Right renal pelvis (tissue), 4 donors: ENCODE measurements around the gene ELMOD3. TPM values are rescaled to one million over a fixed set of nuclear protein-coding genes. Genes with fewer than 3 reads are reported as not detected.

Experiments
- DNase-seq, 4 donors: peaks; one replicate each; pipeline ENCODE4 v3.0.0-alpha.2; 2013; ENCODE audit warnings: low read depth in 4 of 4, low spot score in 3 of 4, missing footprints in 1 of 4
- polyA plus RNA-seq, 4 donors: library from polyadenylated mRNA; unstranded; fragments of 120-200 nt; gene quantifications; one replicate each; pipeline ENCODE4 v1.2.1, GENCODE V29; 2013; ENCODE audit not compliant: insufficient read length in 4 of 4

Gene ELMOD3
- polyA plus RNA-seq, 4 donors, result 23.9 to 27.7 (median 25.7) TPM

DNA sequence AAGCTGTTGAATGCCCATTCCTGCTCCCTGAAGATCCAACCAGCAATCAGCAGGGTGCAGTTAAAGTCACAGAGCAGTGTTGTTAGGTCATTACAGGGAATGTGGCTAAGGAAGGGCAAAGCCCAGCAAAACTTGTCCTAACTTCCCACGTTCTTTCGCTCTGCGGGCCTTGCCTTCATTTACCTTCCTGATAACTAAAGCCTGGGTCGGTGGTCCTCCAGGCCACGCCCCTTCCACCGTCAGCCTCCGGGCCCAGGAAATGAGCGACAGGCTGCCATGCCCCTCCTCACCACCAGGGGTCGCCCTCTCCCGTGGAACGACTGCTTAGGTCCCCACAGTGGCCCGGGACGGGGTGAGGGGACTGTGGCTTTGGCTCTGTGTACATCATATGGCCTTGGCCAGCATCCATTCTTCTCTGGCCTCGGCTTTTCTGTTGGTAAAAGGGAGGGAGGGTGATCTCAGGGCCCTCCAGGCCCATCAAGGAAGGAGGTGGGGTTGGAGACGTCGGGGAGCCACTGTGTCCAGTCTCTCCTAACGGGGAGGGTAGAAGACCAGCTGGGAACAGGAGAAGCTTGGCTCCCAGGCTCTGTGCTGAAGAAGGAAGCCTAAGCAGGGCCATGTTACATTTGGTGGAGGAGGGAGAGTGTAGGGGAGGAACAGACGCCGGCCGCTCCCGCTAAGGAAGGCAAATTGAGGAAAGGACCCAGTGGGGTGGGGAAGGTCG lies 66.1 kb downstream of the ELMOD3 start:
- peak in 2 of 4 donors; percentile 79 to 86 for DNase-seq

DNA sequence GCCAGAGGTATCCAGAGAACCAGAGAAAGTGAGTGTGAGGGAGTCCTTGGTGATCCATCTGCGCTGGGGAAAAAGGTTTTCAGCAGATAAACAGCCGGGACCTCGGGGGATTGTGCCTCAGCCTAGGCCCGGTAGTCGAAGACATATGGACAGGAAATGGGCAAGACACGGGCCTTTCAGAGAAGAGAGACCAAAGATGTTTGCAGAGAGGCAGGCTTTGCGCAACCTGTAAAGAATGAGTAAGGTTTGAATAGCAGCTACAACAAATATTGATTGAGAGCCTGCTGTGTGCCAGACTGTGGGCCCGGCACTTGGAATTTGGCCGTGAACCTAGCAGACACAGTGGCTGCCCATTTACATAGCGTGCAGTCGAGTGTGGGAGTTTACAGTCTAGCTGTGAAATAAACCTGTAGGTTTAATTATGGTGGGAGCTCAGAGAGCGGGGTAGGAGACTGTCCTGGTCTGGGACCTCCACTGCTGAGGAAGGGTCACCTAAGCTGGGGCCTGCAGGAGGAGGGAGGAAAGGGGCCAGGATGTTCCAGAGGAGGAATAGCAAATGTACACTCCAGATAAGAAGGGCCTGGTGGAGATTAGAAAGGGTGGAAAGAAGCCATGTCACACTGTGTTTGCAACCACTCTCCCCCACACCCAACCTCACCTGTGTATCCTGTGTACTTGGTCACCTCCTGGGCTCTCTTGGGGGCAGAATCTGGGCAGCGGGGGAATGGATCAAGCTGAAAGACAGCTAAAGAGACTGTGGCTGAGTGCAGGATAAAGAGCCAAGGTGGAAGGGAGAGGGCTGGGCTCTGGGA lies 66.9 kb downstream of the ELMOD3 start:
- no peak for DNase-seq

DNA sequence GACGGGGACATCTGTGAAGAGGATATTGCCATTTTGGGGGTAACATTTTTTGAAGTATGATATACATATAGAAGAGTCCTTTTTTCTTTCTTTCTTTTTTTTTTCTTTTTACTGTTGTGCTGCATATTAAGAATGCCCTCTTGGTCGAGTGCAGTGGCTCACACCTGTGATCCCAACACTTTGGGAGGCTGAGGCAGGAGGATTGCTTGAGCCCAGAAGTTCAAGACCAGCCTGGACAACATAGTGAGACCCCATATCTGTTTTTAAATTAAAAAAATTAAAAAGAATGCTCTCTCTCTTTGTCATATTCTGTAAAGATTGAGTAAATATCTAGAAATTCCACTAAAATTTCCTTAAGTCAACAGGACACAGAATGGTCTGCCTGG lies 67.5 kb downstream of the ELMOD3 start:
- DNase-seq, result no peak

DNA sequence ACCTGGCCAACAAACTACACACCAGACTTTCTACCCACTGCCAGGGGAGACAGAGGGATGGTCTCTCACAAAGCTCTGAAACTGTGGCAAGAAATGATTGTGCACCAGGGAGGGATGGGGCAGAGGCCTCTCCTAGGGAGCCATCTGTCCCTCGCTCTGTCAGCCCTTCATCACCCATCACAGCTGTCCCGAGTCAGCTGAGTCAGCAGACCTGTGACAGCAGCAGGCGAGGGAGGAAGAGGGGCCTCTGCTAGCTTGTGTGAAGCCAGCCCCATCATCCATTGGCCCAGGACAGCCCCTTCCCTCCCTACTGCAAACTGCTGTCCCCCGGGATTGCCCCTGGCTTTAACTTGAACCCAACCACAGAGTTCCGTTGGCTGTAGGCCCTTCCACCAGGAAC lies 69.0 kb downstream of the ELMOD3 start:
- DNase-seq, result no peak

DNA sequence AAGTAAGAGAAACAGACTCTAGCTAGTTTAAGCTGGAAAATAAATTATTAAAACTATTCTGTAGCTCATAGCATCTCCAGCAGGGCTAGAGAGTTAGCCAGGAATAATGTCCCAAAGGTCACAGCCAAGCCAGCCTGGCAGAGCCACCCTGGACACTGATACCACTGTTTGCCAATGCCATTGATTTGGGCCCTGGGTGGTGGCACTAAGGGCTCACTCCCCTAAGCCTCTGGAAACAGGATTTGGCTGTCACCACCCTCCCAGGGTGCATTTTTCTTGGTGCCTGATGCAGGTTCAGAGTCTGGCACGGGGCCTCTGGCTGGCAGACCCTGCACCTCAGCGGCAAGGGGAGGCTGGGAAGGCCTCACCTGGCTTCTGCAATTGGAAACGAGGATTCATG lies 71.0 kb downstream of the ELMOD3 start:
- no peak for DNase-seq

DNA sequence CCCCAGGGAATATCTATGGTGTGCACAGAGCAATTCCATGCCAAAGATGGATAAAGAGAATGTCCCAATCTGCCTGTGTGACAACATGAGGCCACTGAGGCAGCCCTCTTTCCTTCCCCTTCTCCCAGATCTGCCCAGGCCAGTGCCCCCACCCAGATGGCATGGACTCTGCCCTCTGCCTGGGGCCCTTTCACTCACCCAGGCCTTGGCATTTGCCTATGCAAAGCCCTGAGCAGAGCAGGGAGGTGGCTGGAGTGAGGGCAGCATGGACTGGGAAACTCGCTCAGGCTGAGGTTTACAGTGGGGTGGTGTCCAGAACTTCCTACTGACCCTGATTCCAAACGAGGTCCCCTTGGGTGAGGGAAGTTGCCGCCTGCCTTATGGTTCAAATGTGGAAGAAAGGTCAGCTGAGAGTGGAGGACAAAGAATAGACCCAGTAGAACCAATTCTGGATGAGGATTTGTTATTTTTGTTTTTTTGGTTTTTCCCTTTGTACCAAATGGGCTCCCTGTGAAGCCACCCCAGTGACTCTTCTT lies 72.8 kb downstream of the ELMOD3 start:
- no peak for DNase-seq

DNA sequence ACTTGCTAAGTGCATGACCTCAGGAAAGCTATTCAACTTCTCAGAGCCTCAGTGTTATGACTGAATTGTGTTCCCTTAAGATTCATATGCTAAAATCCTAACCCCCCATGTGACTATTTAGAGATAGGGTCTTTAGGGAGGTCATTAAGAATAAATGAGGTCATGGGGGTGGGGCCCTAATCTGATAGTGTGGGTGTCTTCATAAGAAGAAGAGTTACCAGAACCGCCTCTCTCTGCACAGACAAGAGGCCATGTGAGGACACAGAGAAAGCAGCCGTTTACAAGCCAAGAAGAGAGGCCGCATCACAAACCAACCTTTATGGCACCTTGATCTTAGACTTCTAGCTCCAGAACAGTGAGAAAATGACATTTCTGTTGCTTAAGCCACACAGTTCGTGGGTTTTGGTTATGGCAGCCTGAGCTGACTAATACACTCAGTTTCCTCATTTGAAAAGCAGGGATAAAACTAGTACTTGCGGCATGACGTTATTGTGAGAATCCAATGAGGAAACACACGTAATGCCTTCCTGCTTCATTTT lies 73.8 kb downstream of the ELMOD3 start:
- DNase-seq, result no peak

DNA sequence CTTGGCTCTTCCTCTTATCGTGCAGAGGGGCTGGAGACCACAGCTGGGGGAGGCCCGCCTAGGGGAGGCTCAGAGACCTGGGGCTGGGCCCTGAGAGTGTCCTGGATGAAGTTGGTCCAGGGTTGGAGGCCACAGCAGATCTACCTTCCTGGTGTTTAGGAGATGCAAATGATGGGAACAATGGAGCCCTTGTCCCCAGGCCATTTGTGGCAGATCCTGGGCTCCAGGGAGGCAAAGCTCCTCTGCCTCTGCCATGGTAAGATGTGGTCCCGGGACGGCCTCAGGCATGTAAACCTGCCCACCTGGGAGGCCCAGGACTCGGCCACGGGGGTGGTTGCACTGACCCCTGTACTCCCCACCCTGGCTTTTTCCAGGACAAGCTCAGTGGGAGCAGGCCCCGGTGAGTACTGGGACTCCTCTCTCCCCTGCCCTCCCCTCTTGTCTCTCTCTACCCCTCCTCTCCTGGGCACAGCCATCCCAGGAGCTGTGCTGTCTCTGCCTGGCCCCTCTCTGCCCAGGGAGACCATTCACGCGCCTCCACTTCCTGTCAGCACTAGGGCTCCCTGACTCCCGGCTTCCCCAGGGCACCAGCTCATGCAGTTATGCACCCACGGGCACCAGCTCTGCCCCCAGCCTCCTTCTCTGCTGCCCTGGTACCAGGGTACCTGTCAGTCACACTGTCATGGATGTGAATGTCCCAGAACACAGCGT lies 74.8 kb downstream of the ELMOD3 start:
- DNase-seq, result no peak

DNA sequence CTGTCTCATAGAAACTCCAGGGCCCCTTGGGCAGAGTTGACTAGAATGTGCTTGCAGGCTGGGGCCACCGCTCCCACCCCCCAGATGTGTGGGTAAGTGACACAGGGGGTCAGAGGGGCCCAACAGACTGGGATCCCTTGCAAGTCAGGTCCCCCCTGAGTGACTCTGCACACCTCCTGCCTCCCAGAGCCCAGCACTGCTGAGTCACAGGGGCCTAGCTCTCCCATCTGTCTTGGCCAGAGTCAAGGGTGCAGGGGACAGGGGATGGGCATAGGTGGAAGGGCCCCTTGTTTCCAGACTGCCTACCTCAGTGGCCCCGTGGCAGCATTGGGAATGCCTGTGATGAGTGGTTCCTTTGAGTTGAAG lies 75.3 kb downstream of the ELMOD3 start:
- no peak for DNase-seq

DNA sequence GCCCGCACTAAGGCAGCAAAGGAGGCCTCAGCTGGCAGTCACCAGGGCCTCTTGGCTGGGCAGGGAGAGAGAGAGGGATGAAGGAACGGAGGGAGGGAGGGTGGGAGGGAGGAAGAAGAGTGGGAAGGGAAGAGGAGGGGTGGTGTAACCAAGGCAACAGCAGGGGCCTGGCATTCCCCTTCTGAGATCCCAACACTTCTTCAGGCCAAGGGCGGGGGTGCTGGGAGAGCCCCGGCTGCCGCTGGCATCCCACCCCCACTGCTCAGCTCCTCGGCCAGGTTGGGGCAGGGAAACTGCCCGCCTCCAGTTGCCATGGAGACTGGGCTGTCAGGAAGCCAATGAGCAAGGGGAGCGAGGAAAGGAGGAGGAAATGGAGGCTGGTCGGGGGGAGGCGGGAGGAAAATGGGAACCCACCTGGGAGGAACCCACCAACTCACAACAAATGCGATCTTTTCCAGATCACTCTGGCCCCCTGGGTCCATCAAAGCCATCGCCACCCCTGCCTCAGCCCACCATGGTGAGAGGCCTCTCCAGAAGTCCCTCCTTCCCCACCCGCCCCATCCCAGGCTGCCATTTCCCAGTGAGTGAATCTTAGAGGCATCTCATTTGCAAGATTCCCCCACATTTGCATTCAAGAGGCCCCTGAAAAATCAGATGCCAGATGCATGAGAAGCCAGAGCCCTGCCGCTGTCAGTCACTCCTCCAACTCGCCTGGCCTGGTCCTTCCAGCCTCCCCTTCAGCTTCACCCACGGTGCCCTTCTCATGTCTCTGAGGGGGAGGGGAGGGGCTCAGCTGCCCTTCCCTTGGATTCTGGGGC lies 76.4 kb downstream of the ELMOD3 start:
- DNase-seq, result no peak

DNA sequence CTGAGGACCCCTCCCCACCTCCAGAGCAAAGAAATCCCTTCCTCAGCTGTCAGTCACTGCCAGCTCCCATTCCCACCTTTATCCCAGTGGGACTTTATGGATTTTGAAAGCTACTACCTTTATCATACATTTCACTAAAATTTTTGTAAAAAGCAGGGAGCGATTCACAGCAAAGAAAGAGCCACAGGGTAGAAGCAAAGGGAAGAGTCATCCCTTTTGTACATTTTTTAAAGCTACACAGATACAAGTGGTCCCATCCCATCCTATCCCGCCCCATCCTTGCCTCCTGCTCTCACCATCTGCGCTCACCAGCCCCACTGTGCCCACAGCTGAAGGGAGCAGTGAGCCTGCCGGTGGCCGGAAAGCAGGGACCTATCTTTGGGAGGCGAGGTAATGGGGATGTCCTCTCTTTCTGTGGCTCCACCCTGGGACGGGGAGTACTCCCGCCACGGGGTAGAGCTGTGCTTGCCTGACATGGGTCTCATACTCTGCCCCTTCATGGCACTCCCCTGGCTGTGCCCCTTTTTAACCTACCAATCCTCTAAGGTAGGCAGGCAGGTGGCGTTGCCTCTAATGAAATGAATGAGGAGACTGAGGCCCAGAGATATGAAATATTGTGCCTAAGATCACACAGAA lies 77.1 kb downstream of the ELMOD3 start:
- no peak for DNase-seq

DNA sequence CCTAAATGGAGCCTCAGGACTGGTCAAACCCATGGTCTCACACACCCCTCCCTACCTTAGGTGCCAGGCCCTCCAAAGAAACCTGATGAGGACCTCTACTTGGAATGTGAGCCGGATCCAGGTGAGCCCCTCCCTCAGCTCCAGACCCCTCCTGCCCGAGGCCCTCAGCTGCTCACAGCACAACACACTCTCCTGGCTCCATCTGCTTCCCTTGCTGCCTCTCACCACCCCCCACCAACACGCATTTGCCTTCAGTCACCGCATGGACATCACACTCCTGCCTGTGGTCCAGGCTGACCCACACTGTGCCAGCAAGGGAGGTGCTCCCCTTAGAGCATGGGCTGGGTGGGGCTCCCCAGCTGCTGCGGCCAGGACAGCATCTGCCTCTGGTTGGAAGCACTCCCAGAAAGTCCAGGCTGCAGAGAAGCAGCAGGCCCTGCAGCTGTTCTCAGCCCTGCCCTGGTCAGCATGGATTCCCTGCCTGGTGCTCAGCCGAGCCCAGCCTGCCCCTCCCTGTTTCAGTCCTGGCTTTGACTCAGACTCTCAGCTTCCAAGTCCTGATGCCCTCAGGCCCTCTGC lies 79.0 kb downstream of the ELMOD3 start:
- DNase-seq, result no peak

DNA sequence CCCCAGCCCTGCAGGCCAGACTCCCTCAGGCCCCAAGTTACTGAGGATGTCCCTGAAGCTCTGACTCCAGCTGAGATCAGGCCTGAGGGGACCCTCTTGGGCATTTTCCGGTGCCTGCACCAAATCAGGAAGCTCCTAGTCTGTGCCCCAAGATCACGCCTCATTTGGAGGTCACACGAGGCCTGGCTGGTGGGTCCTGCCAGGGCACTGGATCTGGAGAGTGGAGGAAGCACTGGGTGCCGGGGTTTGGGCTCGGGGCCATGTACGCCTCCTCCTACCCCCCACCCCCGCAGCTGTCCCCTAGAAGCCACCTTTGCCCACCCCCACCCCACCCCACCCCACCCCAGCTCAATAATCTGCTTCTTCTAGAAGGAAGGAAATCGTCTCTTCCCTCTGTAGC lies 80.1 kb downstream of the ELMOD3 start:
- no peak for DNase-seq

DNA sequence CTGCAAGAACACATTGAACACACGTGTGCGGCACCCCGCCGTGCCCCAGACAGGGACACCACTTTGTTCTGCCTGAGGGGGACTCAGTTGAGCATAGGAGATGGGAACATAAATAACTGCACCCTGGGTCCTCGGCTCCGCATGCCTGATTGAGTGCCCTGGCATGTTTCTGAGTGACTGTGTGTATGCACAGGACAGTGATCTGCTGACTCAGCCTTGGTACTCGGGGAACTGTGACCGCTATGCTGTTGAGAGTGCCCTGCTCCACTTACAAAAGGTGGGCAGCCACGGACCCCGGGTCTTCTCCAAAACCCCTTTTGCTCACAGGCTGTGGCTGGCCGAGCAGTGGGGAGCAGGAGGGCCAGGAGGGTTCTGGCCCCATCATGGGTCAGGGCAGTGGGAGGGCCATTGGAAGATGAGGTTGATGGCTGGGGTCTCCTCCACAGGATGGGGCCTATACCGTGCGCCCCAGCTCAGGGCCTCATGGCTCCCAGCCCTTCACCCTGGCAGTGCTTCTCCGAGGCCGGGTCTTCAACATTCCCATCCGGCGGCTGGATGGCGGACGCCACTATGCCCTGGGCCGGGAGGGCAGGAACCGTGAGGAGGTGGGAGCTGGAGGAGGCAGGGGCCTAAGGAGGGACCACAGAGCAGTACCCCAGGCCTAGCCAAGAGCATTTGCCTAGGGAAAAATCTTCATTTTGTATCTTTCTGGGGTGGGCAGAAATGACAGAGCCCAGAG lies 80.8 kb downstream of the ELMOD3 start:
- DNase-seq, result no peak

DNA sequence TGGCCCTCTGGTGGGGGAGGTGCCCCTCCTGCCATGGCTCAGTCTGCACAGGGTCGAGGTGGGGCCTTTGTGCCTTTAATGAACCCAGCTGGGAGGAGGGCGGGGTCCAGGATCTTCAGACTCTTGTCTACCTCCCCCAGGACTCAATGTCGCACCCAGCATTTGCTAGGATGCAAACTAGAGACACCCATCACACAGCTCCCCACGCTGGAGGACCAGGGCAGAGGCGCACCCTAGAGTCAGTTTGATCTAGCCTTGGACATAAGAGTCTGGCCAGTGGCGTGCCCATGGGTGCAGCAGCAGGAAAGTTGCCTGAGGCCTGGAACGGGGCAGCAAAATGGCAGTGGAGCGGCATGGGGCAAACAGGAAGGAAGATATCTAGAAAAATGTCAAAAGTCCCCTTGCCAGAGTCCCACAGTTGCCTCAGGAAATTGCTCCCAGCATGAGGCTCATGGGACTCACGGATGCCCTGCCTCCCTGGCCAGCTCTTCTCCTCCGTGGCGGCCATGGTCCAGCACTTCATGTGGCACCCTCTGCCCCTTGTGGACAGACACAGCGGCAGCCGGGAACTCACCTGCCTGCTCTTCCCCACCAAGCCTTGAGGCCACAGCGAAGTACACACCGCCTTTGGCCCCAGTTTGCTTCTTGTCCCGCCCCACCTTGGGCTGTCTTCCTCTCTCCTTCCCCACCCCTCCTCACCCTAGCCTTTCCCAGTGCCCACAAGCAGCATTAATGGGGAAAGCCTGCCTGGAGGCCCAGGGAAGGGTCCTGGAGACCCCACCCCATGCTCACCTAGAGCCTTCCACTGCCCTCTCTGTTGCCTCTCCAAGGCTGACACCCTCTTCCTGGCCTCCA lies 81.6 kb downstream of the ELMOD3 start:
- DNase-seq, result no peak

DNA sequence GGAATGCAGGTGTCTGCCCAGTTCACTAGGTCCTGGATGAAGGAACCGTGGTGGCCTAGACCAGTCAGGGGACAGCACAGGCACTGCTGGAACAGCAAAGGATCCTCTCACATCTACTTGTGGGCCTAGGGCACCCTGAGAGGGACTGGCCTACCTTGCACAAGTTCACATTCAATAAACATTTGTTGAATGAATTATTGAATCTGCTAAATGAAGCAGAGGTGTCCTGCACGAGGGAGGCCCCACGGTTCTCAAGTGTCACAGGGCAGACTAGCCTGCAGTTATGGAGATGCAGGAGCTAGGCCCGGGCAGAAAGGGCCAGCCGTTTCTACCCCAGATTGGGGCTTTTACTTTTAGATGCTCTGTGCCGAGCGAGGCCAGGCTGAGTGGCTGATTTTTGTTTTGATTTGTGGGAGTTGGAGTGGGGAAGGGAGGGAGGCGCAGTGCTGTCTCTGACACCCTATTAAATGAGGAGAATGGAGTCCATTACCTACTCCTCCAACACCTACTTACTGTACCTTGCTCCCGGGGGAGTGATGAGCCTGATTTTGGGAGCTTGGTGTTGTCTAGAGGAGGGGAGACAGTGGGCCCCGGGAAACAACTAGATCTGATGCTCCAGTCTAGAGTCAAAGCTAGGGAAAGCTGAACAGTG lies 82.4 kb downstream of the ELMOD3 start:
- no peak for DNase-seq

DNA sequence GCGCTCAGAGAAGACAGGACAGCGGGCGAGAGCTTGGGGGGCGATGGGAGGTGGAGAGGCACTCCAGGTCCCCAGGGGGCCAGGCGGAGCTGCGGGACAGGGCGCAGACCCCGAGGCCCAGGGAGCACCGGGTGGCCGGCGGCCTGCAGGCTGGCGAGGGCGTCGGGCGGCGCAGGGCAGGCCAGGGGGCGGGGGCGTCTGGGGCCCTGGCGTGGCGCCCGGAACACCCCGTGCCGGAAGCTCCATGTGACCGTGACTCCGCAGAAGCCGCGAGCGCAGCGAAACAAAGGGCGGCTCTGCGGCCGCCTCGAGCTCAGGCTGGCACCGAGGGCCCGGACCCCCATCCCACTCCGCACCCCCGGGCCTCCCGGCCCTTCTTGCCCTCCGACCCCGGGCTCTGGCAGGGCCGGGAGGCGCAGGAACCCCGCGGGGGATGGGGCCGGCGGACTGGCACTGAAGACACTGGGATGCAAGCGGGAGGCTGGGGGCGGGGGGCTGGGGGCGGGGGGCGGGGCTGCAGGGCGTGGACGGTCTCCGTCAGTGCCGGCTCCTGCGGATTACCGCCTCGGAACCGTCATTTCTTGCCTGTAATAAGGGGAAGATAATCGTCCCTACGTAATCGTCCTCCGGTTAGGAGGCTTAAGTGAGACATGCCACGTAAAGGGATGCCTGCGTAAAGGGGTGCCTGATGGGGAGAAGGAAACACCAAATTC lies 83.1 kb downstream of the ELMOD3 start:
- DNase-seq, result peak in 1 of 4 donors; percentile 69
